HG03571 (cell line): ENCODE results near the gene ABCC6.
"Not testable (repeated sequence)": the region's sequence is repeated elsewhere in the genome, so short reads cannot be mapped to it uniquely, and the experiment has no call there.

Experiments used
- ATAC-seq: cut with Tn5 transposase; IDR thresholded peaks from one replicate; pipeline ENCODE4 v1.9.1; 2021; ENCODE audit not compliant: unreplicated experiment

The ABCC6 gene

GRCh38 chr16:16118337-16118736 is 105.0 kb downstream of the ABCC6 start:
- ATAC-seq: no peak

GRCh38 chr16:16116841-16117240 is 106.5 kb downstream of the ABCC6 start:
- no peak for ATAC-seq

DNA sequence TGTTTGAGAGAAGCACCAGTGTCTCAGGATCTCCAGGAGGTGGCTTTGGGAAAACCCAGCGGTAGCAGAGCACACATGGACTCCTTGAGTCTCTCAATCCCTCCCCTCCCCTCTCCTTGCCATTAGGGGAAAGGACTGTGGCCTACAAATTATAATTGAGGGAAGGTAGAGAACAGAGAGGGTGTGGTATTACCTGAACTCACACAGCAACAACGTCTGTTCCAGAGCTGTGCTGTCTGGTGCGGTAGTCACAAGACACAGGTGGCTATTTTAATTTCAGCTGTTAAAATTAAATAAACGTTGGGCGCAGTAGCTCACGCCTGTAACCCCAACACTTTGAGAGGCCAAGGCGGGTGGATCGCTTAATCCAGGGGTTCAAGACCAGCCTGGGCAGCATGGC is 110.2 kb downstream of the ABCC6 start:
- no peak for ATAC-seq

GRCh38 chr16:16112450-16113053 is 110.7 kb downstream of the ABCC6 start:
- no peak for ATAC-seq

- no peak for ATAC-seq
Measured at GRCh38 chr16:16111639-16112038, 111.7 kb downstream of the ABCC6 start.

DNA sequence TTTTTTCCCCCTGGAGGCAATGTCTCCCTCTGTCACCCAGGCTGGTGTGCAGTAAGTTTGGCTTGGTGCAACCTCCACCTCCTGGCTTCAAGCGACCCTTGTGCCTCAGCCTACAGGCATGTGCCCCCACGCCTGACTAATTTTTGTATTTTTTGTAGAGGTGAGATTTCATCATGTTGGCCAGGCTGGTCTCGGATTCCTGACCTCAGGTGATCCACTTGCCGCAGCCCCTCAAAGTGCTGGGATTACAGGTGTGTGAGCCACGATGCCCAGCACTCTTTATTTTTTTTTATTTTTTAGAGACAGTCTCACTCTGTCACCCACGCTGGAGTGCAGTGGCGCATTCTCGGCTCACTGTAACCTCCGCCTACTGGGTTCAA is 113.2 kb downstream of the ABCC6 start:
- no peak for ATAC-seq

DNA sequence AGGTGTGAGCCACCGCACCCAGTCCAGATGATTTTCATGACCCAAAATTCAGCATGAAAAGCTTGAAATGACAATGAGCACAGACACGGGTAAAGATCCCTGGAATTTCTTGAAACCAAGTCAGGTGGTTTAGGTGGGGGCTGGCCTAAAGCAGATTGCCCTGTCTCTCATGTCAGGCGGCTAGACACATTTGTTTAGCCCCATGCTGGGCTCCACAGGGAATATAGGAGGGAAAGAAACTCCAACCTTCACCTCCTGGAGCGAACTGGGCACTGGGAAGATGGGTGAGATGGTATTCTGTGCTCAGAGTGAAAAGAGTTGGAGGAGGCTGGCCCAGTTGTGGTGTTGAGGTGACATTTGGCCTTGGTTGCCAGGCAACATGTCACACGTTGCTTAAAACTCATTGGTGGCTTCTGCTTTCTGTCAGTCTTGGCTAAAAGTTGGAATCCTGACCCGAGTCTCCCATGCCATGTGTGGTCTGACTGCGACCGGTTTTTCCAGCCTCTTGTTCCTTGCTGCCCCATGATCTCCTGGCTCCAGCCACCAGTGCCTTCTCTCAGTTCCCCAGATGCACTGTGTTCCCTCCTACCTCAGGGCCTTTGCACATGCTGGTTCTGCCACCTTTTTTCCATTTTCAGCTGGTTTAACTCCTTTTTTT is 113.7 kb downstream of the ABCC6 start:
- no peak for ATAC-seq

DNA sequence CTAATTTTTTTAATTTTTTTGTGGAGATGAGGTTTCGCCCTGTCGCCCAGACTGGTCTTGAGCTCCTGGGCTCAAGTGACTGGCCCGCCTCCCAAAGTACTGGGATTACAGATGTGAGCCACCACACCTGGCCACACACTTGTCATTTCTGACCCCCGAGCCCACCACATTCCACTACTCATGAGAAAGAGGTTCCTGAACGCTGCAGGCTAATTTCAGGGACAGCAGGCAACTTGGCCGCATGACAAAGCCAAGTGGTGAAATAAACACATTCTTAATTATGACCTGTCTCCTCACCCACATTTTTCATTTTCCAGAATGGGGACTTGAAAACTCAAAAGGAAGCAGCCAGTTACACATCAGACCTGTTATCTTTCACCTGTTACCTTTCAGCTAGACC is 114.5 kb downstream of the ABCC6 start:
- ATAC-seq: no peak

GRCh38 chr16:16107839-16108238 is 115.5 kb downstream of the ABCC6 start:
- ATAC-seq: no peak

DNA sequence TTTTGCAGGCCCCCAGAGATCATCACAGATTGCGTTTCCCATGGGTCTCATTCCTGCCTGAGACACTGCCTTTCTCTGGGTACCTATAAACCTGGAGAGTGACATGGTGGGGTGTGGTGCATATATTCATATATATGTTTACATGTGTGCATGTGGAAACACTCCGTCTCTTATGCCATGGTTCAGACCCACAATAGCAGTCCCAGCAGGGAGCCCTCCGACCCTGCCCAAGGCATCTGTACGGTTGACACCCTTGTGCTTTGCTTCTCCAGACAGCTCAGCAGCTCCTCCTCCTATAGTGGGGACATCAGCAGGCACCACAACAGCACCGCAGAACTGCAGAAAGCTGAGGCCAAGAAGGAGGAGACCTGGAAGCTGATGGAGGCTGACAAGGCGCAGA is 116.8 kb downstream of the ABCC6 start:
- ATAC-seq: no peak

DNA sequence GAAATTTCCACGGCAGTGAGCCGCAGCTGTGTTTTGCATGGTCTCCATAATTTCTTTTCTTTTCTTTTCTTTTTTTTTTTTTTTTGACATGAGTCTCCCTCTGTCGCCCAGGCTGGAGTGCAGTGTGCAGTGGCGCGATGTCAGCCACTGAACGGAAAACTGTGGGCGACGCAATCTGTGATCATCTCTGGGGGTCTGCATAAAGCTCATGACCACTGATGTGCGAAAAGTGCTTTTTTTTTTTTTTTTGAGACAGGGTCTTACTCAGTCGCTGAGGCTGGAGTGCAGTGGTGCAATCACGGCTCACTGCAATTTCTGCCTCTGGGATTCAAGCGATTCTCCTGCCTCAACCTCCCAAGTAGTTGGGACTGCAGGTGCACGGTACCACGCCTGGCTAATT is 117.6 kb downstream of the ABCC6 start:
- no peak for ATAC-seq

DNA sequence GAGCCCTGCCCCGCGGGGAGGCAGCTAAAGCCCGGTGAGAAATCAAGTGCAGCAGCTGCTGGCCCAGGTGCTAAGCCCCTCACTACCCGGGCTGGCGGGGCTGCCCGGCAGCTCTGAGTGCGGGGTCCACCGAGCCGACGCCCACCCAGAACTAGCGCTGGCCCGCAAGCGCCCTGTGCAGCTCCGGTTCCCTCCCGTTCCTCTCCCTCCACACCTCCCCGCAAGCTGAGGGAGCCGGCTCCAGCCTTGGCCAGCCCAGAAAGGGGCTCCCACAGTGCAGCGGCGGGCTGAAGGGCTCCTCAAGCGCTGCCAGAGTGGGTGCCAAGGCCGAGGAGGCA is 118.5 kb downstream of the ABCC6 start:
- ATAC-seq: not testable (repeated sequence)

- ATAC-seq: not testable (repeated sequence)
Measured at GRCh38 chr16:16104132-16104803, 119.0 kb downstream of the ABCC6 start.

DNA sequence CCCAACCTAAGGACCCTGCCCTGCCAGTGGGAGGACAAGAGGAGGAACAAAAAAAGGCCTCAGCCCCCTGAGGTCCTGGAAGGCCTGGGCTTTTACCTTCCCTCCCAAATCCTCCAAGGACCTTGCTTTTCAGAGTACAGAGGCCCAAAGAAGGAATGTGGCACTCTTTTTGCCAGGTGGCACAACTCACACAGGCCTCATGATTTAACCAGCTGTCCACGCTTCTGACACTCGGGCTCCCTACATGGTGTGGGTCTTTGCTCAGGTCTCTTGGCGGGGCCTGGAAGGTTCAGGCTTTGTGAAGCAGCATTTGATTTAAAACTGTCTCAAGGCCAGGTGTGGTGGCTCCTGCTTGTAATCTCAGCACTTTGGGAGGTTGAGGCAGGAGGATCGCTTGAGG is 120.6 kb downstream of the ABCC6 start:
- ATAC-seq: no peak

- no peak for ATAC-seq
Measured at GRCh38 chr16:16101585-16101984, 121.7 kb downstream of the ABCC6 start.

DNA sequence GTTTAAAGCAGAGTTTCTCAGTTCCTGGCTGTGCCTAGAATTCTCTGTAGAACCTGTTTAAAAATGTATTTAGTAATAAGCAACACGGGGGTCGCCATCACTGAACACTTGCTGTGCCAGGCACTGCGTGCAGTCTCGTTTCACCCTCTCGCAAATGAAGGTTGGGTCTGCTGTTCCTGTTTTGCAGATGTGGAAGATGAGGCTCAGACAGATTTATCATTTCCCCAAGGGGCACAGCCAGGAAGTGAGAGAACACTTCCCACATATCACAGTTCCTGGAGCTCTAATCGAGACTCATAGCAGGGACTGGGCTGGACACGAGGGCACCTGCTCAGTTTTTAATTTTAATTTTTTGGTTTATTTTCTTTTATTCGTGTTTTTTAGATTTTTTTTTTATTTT is 122.7 kb downstream of the ABCC6 start:
- ATAC-seq: no peak

DNA sequence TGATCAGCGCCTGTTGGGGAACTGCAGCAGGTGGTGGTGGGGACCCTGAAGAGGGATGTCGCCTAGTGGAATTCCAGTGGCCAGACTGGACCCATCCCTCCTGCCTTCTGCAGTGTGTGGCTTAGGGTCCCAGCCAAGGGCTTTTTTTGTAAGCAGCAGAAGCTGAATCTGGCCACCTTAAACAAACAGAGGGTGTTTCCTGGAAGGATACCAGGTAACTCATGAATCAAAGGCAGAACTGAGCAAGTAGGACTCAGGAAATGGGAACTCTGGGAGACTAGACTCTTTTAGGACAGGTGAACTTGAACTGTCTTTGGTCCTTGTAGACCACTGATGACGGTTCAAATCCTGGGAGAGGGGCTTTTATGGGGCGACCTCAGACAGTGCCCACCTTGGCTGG is 124.0 kb downstream of the ABCC6 start:
- ATAC-seq: no peak
